HG02852 (cell line): ENCODE data around the gene NRM.

Experiments used
- ATAC-seq: cut with Tn5 transposase; IDR thresholded peaks from one replicate; pipeline ENCODE4 v1.9.1; 2021; ENCODE audit warnings: mild to moderate bottlenecking, moderate library complexity; ENCODE audit not compliant: unreplicated experiment

Gene NRM

GRCh38 chr6:30689985-30690384, 799 bp downstream of the NRM start:
- ATAC-seq: no peak

DNA sequence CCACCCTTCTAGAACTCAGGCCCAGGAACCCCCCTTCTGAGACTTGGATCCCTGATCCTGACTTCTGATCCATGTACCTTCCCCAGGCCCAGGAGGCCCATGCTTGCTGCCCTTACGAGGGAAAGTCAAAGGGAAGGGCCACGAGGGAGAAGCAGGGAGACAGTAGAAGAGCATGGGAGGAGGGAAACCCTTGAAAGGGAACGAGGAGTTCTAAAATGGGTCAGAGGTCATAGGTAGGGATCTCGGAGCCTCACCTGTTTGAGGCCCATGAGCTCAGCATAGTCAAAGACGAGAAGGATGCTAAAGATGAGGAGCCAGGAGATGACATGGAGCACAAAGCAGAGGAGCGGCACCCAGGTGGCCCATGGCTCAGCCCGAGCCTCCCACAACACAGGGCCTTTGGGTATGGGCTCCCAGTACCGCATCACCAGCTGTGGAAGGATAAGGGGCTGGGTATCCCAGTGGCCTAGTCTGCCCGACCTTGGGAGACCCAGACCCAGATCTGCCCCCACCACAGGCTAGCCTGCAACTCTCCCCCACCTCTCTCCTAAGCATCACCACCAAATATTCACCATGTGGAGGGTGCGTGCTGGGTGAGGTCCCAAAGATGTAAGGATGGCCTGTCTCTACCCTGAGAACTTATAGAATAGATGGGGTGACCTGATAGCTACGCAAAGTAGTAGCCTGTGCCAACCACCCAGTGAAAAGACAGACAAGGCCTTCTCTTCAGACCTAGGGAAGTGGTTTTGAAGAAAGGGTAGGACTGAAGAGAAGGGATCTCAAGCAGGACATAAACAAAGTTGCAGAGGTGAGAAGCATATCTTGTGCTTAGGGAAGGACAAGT, 1.5 kb downstream of the NRM start:
- no peak for ATAC-seq

DNA sequence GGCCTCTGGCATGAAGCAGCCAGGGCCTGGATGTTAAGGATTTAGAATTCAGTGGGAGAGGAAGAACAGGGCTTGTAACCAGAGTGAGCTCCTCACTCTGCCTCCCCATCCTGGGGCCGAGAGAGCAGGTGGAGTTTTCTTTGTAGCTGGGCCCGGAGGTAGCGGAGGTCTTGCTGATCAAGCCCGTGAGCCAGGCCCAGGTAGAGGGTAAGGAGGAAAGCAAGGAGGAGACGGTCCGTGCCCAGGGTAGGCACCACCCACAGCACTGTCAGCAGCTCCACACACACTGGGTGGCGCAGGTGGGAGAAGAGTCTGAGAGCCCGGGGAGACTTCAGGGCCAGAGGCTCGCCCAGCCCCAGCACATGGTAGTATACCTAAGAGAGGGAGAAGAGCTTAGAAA, 2.2 kb downstream of the NRM start:
- ATAC-seq: no peak

DNA sequence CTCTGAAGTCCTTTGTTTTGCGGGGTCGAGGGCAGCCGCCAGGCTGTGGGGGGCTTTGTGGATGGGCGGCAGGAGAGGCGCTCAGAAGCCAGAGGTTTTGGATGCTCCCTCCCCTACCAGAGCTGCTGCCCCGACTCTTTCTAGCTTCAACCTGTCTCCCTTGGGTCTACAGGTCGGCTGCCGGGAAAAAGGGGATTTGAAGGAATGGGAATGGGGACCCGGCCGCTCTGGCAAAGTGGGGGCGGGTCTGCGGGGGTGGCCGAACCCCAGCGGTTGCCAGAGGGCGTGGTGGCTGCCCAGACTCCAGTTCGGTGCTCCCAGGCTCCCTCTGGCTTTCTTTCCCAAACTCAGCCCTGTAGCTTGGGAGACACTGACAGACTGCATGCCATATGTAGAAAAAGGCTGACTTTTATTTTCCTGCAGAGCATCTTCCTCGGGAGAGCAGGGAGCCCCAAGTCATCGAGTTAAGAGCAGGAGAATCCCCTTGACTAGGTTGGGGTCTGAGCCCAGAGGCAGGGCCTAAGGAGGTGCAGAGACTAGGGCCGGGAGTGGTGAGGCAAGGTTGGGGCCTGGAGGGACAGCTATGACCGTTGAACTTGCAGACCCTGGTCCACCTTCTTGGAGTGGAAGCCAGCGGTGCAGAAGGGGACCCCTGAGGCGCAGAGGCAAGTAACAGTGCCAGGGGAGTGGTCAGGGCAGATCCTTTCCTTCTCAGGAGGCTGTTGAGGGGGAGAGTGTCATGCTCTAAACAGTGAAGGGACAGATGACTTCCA, 2.9 kb downstream of the NRM start:
- no peak for ATAC-seq

DNA sequence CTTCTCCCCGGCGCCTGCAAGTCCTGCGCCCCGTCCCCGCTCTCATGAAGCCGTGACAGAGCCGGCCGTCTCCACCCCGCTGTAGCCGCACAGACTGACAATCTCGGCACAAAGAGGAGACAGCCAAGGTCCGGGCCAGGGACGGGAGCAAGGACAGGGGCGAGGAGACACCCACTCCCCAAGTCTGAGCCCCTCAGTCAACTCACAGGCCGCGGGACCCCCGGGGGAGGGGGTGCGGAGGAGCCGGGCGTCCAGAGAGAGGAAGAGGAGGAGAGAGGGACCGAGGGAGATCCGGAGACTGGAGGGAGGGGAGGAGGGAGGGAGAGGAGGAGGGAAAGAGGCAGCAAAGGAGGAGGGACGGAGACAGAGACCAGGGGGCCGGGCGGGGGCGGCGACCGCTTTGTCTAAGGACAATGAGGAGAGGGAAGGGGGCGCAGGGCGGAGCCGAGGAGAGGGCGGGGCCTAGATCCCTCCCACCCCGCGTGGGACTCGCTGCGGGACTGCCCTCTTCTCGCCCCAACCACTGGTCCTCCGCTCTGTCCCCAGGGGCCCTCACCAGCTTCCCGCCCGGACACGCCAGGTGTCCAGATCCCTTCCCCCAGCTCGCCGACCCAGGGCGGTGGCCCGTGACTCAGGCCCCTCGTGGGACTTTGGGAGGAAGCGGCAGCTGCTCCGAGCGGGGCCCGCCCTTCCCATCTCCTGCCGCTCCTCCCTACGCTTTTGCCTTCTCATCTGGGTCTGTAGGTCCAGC, 3.7 kb downstream of the NRM start:
- ATAC-seq: peak; percentile 40

DNA sequence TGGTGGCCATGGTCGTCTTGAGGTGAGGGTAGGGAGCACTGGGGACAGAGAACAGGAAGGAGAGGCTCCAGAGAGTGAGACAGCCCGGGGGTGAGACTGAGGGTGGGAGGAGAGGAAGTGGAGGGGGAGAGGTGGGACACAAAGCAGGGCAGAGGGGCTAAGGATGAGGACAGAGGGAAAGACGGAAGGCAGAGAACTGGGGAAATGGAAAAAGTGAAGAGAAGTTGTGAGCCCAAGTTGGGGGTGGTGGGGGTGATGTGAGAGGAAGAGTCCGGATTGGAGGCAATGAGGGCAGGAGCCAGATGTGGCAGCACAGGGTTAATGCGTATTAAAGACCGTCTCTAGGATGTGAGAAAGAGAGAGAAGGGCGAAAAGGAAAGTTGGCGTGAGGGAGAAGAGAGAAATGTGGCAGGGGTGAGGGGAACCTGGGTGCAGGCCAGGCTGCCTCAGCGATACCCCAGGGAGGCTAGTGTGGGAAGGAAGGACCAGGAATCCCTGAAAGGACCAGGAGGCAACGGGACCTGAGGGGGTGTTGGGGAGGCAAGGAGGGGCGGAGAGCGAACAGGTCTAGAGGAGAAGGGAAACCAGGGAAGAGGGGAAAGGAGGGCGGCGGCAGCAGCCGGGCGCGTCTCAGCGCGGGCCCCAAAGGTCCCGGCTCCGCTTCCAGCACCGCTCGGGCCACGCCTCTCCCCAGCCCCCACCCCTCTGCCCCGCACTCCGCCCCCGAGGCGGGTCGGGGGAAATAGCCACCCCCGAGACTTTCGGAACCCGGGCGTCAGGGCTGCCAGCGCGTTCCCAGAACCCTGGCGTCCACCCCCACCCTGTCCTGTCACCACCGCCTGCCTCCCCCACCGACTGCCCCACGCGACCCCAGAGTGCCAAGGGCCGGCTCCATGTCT, 4.5 kb downstream of the NRM start, which contains the start of gene PPP1R18:
PPP1R18 (minus strand) TSS at position 637 of the 899 bp plus-strand sequence; CDS start at position 10, 627 bp downstream.
- ATAC-seq: peak; percentile 15

GRCh38 chr6:30685157-30686008, 5.4 kb downstream of the NRM start:
- no peak for ATAC-seq

- ATAC-seq: no peak
Observed at GRCh38 chr6:30684386-30685156, 6.2 kb downstream of the NRM start.

GRCh38 chr6:30683980-30684338, 6.8 kb downstream of the NRM start:
- no peak for ATAC-seq

DNA sequence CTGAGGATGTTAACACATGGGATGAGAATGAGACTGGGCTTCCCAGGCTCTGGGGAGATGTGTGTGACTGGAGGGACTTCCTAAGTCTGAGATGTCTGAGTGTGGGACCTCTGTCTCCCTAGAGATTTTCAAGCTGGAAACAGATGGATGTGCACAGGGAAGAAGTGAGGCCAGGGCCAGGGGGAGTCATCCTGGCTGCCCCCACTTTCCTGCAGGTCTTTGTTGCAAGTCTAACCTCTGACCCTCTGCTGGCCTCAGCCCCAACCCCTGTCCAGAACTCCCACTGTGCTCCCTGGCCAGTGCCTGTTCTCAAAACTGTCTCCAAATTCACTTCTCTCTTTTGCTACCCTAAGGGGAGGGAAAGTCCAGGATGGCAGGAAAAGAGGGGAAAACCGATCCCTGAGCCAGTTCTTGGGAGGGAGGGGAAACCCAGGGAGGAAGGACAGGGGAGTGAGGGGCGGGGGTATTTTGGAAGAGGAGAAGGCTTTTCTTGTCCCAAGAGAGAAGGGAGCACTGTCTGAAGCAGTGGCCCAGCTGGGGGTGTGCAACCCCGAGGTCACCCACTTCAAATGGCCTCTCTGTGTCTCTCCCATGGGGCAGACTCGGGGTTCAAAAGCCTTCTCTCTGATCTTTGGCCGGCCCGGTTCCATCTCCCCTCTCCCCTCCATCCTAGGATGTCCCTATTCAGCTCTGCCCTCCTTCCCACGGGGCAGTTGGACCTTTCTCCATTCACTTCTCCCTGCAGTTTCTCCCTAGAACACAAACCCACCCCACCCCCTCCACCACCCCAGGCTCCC, 7.4 kb downstream of the NRM start:
- ATAC-seq: no peak

- peak; percentile 36 for ATAC-seq
Observed at GRCh38 chr6:30682143-30683117, 8.4 kb downstream of the NRM start.

GRCh38 chr6:30681766-30682142, 9.0 kb downstream of the NRM start:
- ATAC-seq: no peak

DNA sequence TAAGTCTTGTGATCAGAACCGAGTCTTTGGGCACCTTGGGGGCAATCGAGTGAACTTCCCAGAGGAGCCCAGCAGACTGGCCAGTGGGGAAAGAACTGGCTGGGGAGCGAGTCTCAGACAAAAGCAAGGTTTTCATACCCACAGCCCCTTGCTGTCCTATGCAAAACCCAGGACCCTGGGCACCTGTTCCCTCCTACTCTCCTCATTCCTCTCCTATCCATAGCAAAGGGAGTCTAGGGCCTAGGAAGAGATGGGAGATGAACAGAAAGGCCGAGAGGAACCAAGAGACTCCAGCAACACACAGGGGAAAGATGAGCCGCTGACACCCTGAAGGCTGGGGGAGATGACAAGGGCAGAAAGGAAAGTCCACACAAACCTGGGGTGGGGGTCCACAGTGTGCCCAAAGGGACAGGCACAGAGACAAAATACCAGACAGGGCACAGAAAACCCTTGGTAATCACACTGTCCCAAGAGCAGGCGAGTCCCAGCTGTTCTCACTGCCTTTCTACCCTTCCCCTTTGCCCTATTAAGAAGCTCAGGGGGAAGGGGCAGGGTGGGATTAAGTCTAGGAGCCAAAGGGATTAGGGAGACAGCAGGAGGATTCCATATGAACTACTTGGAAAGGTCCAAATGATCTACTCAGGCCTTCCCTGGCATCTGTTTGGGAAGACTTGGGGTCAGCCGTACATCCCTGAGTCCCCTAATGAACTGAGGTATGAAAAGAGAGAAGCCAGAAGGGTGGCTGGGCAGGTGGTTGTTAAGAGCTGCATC, 10.8 kb downstream of the NRM start:
- ATAC-seq: no peak

DNA sequence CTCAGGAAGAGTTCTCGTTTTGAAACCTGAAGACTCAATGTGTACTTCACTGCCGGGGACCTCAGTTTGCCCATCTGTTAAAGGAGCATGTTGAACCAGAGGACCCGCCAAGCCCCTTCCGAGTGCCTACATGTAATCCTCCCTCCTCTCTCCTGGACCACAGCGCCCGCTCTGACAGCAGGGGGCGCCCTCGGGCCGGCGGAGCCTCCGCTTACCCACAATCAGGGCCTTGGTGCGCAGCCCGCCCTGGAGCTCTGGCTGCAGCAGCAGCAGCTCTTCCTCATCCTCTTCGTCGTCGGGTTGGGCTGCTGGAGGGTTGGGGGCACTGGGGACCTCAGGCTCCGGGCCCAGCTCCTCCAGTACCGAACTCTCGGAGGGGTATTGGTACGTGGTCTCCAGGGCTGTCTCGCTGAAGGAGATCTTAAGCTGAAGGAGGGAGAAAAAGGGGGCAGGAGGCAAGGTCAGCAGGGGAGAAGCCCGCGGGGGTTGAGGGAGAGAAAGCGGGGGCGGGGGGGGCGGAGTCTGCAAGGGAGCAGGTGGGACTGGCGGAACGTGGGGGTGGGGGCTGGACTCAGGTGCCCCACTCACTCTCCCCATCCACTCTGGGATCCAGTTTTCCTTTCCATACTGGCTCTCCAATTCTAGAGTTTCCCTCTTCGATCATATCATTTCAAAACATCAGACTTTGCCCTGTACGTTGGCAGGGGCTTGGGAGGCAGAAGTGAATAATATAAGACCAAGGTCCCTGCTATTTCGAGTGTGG, 11.6 kb downstream of the NRM start:
- ATAC-seq: no peak

DNA sequence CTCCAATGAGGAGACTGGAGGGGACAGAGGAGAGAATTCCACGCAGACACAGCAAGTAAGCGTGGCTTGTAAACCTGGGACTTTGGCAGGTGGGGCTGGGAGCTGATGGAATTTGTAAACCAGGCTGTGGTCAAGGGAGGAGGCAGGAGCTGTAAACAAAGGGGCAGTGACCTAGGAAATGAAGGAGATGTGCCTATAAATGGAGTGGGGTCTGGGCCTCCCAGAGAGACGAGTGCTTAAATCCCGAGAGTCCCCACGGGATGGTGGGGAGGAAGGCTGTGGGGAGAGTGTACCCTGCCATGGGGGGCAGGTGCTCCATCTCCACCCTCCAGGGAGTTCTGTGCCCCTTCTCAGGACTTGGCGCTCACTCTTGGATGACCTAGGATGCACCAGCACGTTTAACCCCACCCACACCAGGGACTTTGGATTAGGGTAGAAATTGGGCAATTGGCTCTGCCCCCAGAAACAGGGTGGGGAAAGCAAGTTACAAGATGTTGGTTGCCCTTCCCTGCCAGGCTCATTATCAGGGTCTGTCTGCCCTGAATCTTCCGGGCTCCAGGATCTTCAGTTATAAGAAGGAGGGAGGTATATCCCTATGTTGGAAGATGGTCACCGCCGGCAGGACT, 14.0 kb downstream of the NRM start:
- ATAC-seq: no peak
